Measurements from ENCODE around the gene DPEP3.

Gene DPEP3

GRCh38 chr16:67928561-67929364 is 51.5 kb downstream of the DPEP3 start:
- DNase-seq = peak; percentile 86

- no peak for DNase-seq
These were observed 52.2 kb downstream of the DPEP3 start for GRCh38 chr16:67928147-67928546.

GRCh38 chr16:67927131-67927941 is 53.0 kb downstream of the DPEP3 start:
- no peak for DNase-seq

- DNase-seq = no peak
These were observed 54.0 kb downstream of the DPEP3 start for GRCh38 chr16:67926181-67926750.

Measured in activated CD4-positive, alpha-beta T cell treated with anti-CD3 and anti-CD28 coated beads for 48 hours (primary cell).